Endothelial cell of umbilical vein (primary cell): Measurements from ENCODE around the gene NSG2. TPM values are rescaled to one million over a fixed set of nuclear protein-coding genes. Genes with fewer than 3 reads are reported as not detected.

Experiments
- BruUV-seq: library from RNA; stranded (reverse); fragments of 400-500 nt; replicated peaks from 2 replicates; lab custom pipeline; 2021; lab: Mats Ljungman, UMichigan
- CTCF ChIA-PET: fragments of 300-600, 350-600 bp; sonication (Branson Sonifier 250); formaldehyde crosslinking; loops from one replicate; lab custom pipeline; 2021; ENCODE audit warnings: antibody characterized with exemption, inconsistent platforms; lab: Charles Lee
- POLR2A ChIA-PET: fragments of 300-600, 350-600 bp; sonication (Branson Sonifier 250); formaldehyde crosslinking; loops from one replicate; lab custom pipeline; 2021; ENCODE audit warnings: antibody characterized with exemption, inconsistent platforms; lab: Charles Lee
- DNase-seq: peaks from one replicate; pipeline ENCODE4 v3.0.0-alpha.2; 2011; ENCODE audit warnings: low read depth, low spot score
- FAIRE-seq: peaks from 2 replicates; lab custom pipeline; 2011; peaks lifted over from hg19 to GRCh38; lab: Jason Lieb, UNC
- H2AFZ ChIP-seq: 2 replicates; pipeline ENCODE4 v1.6.0; 2012; ENCODE audit warnings: low read depth, low read length, control low read depth, inconsistent platforms
- H3K27ac ChIP-seq: 2 replicates; pipeline ENCODE4 v1.5.1; 2011; ENCODE audit warnings: low read depth, mild to moderate bottlenecking, control low read depth, low read length, moderate library complexity; ENCODE audit not compliant: insufficient read depth
- H3K27me3 ChIP-seq, 2 experiments: 2 replicates each; pipeline versions ENCODE4 v1.6.0 to v1.6.1; 2011; ENCODE audit warnings: low read length in 2 of 2, mixed read lengths in 1 of 2; ENCODE audit not compliant: control insufficient read depth in 2 of 2, insufficient read depth in 2 of 2
- H3K36me3 ChIP-seq, 2 experiments: 2 replicates in 1 of 2; 3 replicates in 1 of 2; pipeline ENCODE4 v1.5.1; 2011; ENCODE audit warnings: low read length in 2 of 2, mild to moderate bottlenecking in 1 of 2, moderate library complexity in 1 of 2; ENCODE audit not compliant: control insufficient read depth in 2 of 2, insufficient read depth in 2 of 2; ENCODE audit errors: extremely low read depth in 1 of 2
- H3K4me1 ChIP-seq: 3 replicates; pipeline ENCODE4 v1.5.1; 2011; ENCODE audit warnings: mild to moderate bottlenecking, low read length; ENCODE audit not compliant: control insufficient read depth, insufficient read depth; ENCODE audit errors: extremely low read depth
- H3K4me2 ChIP-seq: 2 replicates; pipeline ENCODE4 v1.6.1; 2011; ENCODE audit warnings: low read length, control low read depth, mixed read lengths; ENCODE audit not compliant: insufficient read depth
- H3K4me3 ChIP-seq, 3 experiments: fragments of 200-600 bp in 1 of 3; sonication (generic), shearing (Covaris generic) in 1 of 3; replicated peaks in 1 of 3; 2 replicates each; pipeline ENCODE4 v1.5.1; 2011 to 2016; ENCODE audit warnings: control low read depth in 3 of 3, low read length in 3 of 3, mild to moderate bottlenecking in 2 of 3, inconsistent platforms in 1 of 3, low read depth in 1 of 3, moderate library complexity in 1 of 3; ENCODE audit not compliant: insufficient read depth in 1 of 3
- H3K79me2 ChIP-seq: 2 replicates; pipeline ENCODE4 v1.6.0; 2012; ENCODE audit warnings: low read length, inconsistent platforms; ENCODE audit not compliant: control insufficient read depth, insufficient read depth
- H3K9ac ChIP-seq: replicated peaks from 2 replicates; pipeline ENCODE3; 2011; ENCODE audit warnings: low read length, control low read depth; ENCODE audit not compliant: insufficient read depth; ENCODE audit errors: extremely low read depth
- H3K9me1 ChIP-seq: replicated peaks from 3 replicates; pipeline ENCODE4 v1.6.0; 2011; ENCODE audit warnings: mild to moderate bottlenecking, low read length; ENCODE audit not compliant: control insufficient read depth, insufficient read depth; ENCODE audit errors: extremely low read depth
- H3K9me3 ChIP-seq: replicated peaks from 2 replicates; pipeline ENCODE4 v1.5.1; 2012; ENCODE audit warnings: low read length, inconsistent platforms; ENCODE audit not compliant: control insufficient read depth, insufficient read depth
- H4K20me1 ChIP-seq: replicated peaks from 2 replicates; pipeline ENCODE3; 2011; ENCODE audit warnings: mild to moderate bottlenecking, low read length; ENCODE audit not compliant: control insufficient read depth, insufficient read depth; ENCODE audit errors: extremely low read depth
- EZH2 ChIP-seq: IDR thresholded peaks from 2 replicates; pipeline ENCODE4 v1.6.1; 2012; ENCODE audit warnings: borderline replicate concordance, low read depth, mild to moderate bottlenecking, moderate library complexity, low read length, inconsistent platforms; ENCODE audit not compliant: severe bottlenecking
- FOS ChIP-seq: IDR thresholded peaks from 2 replicates; pipeline ENCODE4 v1.6.1; 2011; ENCODE audit warnings: mild to moderate bottlenecking, low read length, moderate library complexity, borderline replicate concordance; ENCODE audit not compliant: insufficient read depth
- GATA2 ChIP-seq: IDR thresholded peaks from 2 replicates; pipeline ENCODE4 v1.7.0; 2011; ENCODE audit warnings: low read depth, mild to moderate bottlenecking, moderate library complexity, mixed read lengths, low read length; ENCODE audit not compliant: insufficient read length, insufficient read depth
- JUN ChIP-seq: IDR thresholded peaks from 2 replicates; pipeline ENCODE4 v1.6.1; 2011; ENCODE audit warnings: borderline replicate concordance, low read depth; ENCODE audit not compliant: insufficient read length, insufficient read depth
- MYC ChIP-seq: IDR thresholded peaks from one replicate; pipeline ENCODE4 v1.6.1; 2011; ENCODE audit warnings: mild to moderate bottlenecking, low read depth, low read length
- POLR2A ChIP-seq: IDR thresholded peaks from 2 replicates; pipeline ENCODE4 v1.6.1; 2012; ENCODE audit warnings: low read depth, mild to moderate bottlenecking, control low read depth, low read length
- POLR2AphosphoS5 ChIP-seq: IDR thresholded peaks from 2 replicates; pipeline ENCODE4 v1.6.1; 2012; ENCODE audit warnings: low read depth, mild to moderate bottlenecking, control low read depth, low read length, moderate library complexity; ENCODE audit not compliant: insufficient read depth
- dilution Hi-C: fragments of 300-500 bp; cut with MboI; formaldehyde crosslinking; loops from one replicate; pipeline ENCODE4 v1.15.0; 2019; ENCODE audit warnings: low sequenced_read_pairs; ENCODE audit not compliant: extremely low pct_ligation_motif_present
- intact Hi-C: fragments of 100-400 bp; cut with micrococcal nuclease; formaldehyde crosslinking; loops from one replicate; pipeline ENCODE4 v1.10.0; 2022
- polyA plus RNA-seq, 4 experiments: library from polyadenylated mRNA; depleted of rRNA in 3 of 4; stranded (reverse) in 3 of 4; unstranded in 1 of 4; fragments of >200 nt; gene quantifications; 2 replicates each; pipeline versions ENCODE4 v1.2.1 to v1.2.3, GENCODE V29; 2011 to 2012; ENCODE audit warnings: missing spikeins in 1 of 4
- total RNA-seq: library from RNA; stranded (reverse); gene quantifications from 2 replicates; pipeline ENCODE4 v1.2.3, GENCODE V29; 2021
- TF ChIP-seq, protein P1 (sequence below): IDR thresholded peaks from 2 replicates; pipeline ENCODE4 v1.6.1; 2011; ENCODE audit not compliant: insufficient read depth, insufficient read length
- TF ChIP-seq, protein P2 (sequence below), 2 donors: IDR thresholded peaks; 1 replicate in 1 of 2; 2 replicates in 1 of 2; pipeline ENCODE4 v1.5.1; 2011; ENCODE audit warnings: low read length in 2 of 2, mild to moderate bottlenecking in 2 of 2, moderate library complexity in 2 of 2, control low read depth in 1 of 2, inconsistent platforms in 1 of 2, low read depth in 1 of 2; ENCODE audit not compliant: insufficient read depth in 1 of 2; ENCODE audit errors: extremely low read depth in 1 of 2

NSG2 gene
- total and polyA plus RNA-seq, 2 donors (not counting 3 experiments of a cell fraction or from before 2014, with no cell fraction given): not detected

DNA sequence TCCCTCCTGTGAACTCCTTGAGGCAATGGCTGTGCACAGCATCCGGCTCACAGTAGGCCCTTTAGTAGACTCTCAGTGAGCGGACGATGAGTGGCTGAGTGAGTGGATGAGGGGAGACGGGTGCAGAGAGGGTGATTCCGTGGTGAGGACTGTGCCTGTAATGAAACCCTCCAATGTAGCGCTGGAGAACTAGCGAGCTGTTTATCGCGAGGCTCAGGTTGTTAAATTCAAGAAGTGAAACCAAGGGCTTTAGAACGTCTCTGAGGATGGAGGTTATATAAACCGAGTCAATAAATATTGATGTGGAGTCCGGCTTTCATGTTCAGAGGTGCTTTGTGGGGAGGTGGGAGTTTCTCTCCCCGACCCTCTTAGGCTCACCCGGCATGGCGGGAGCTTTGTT lies 53.2 kb downstream of the NSG2 start:
- Histone ChIP-seq H3K9ac (no peak overlapping the region), H4K20me1 (no peaks in the 10 kb centered on the region), H3K4me3 (no peak overlapping the region), H3K4me2 (no peak overlapping the region), H3K27me3 (no peaks in the 10 kb centered on the region), H3K36me3 (no peaks in the 10 kb centered on the region), H3K79me2 (no peaks in the 10 kb centered on the region), H3K9me3 (no peaks in the 10 kb centered on the region), H3K27ac (no peak overlapping the region), H3K4me1 (no peaks in the 10 kb centered on the region), H2AFZ (no peak overlapping the region), H3K9me1 (no peaks in the 10 kb centered on the region)
- intact Hi-C loops (no loop called here), dilution Hi-C loops (no loop called here)
- no peak for FAIRE-seq
- TF ChIP-seq MYC (no peak), FOS (no peak), POLR2AphosphoS5 (no peak), EZH2 (no peak), GATA2 (no peak), JUN (no peak), POLR2A (no peak)
- TF ChIP-seq, protein P1, sequence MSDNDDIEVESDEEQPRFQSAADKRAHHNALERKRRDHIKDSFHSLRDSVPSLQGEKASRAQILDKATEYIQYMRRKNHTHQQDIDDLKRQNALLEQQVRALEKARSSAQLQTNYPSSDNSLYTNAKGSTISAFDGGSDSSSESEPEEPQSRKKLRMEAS: no peak
- TF ChIP-seq, protein P2, sequence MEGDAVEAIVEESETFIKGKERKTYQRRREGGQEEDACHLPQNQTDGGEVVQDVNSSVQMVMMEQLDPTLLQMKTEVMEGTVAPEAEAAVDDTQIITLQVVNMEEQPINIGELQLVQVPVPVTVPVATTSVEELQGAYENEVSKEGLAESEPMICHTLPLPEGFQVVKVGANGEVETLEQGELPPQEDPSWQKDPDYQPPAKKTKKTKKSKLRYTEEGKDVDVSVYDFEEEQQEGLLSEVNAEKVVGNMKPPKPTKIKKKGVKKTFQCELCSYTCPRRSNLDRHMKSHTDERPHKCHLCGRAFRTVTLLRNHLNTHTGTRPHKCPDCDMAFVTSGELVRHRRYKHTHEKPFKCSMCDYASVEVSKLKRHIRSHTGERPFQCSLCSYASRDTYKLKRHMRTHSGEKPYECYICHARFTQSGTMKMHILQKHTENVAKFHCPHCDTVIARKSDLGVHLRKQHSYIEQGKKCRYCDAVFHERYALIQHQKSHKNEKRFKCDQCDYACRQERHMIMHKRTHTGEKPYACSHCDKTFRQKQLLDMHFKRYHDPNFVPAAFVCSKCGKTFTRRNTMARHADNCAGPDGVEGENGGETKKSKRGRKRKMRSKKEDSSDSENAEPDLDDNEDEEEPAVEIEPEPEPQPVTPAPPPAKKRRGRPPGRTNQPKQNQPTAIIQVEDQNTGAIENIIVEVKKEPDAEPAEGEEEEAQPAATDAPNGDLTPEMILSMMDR (IDR thresholded peaks at IDR 0.05; ENCODE audit: extremely low read depth in 1 of 2, insufficient read depth in 1 of 2, low read depth in 1 of 2, low read length in 2 of 2): no peak
- no TSS peak for BruUV-seq
- DNase-seq: no peak
- ChIA-PET POLR2A (no interaction called here), CTCF (no interaction called here)
